ENCODE data around the gene ACTG1.

DNA sequence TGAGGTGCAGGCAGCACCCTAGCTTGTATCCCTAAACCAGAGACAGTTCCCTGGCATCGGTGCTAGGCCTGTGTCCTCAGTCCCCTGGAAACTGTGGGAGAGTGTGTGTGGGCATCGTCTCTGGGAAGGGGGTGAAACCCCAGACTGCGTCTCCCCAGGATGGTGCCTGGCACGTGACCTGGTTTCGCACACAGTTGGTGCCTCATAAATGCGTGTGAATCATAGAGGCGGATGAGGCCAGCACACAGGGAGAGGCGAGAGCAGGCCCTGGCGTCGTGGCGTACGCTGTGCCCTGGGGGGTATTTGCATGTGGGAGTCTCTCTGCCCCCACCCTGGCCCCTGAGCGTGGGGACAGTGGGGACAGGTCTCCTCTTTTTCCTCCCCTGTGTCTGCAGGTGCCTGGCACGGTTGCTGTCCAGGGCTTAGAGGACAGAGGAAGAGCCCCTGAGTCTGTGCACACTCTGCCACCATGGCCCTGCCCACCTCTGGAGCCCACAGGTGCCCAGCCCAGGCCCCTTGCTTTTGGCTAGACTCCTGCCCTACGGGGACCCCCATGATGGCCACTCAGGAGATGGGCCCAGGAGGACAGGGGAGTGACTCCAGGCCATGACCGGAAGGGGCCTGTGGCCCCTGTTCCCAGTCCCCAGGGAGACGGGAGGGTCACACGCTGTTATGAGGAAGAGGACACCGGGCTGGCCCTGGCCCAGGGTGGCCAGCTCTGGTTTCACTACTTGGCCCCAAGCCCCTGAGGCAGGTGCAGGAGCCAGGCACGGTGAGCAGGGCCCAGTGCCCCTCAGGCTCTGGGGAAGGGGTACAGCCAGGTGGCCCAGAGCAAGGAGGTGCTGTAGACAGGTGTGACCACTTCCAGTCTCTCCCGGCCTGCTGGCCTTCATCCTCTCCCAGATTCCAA, 14.3 kb upstream of the ACTG1 start:
- TF ChIP-seq, protein P1, sequence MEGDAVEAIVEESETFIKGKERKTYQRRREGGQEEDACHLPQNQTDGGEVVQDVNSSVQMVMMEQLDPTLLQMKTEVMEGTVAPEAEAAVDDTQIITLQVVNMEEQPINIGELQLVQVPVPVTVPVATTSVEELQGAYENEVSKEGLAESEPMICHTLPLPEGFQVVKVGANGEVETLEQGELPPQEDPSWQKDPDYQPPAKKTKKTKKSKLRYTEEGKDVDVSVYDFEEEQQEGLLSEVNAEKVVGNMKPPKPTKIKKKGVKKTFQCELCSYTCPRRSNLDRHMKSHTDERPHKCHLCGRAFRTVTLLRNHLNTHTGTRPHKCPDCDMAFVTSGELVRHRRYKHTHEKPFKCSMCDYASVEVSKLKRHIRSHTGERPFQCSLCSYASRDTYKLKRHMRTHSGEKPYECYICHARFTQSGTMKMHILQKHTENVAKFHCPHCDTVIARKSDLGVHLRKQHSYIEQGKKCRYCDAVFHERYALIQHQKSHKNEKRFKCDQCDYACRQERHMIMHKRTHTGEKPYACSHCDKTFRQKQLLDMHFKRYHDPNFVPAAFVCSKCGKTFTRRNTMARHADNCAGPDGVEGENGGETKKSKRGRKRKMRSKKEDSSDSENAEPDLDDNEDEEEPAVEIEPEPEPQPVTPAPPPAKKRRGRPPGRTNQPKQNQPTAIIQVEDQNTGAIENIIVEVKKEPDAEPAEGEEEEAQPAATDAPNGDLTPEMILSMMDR (conservative IDR thresholded peaks at IDR 0.05), result no peak
- TF ChIP-seq ZFX (IDR thresholded peaks at IDR 0.05), result no peak
